H9 (cell line): ENCODE results near the gene CARD11. TPM values are rescaled to one million over a fixed set of nuclear protein-coding genes. Genes with fewer than 3 reads are reported as not detected.

Experiments used
- DNase-seq: peaks from one replicate; pipeline ENCODE4 v3.0.0-alpha.2; 2017
- H2AFZ ChIP-seq: one replicate; pipeline ENCODE4 v1.6.1; 2013; ENCODE audit warnings: mild to moderate bottlenecking, low read length, control low read depth, moderate library complexity
- H2AK5ac ChIP-seq: 2 replicates; pipeline ENCODE4 v1.6.1; 2013; ENCODE audit warnings: low read length, control low read depth, mixed read lengths; ENCODE audit not compliant: insufficient read length
- H2BK120ac ChIP-seq: one replicate; pipeline ENCODE4 v1.6.1; 2013; ENCODE audit warnings: low read depth, mild to moderate bottlenecking, low read length, control low read depth, inconsistent platforms; ENCODE audit not compliant: poor library complexity, severe bottlenecking
- H2BK12ac ChIP-seq: 2 replicates; pipeline ENCODE4 v1.6.1; 2013; ENCODE audit warnings: low read length, control low read depth, mixed read lengths, low read depth; ENCODE audit not compliant: insufficient read length
- H2BK15ac ChIP-seq: 2 replicates; pipeline ENCODE4 v1.6.1; 2013; ENCODE audit warnings: low read depth, low read length, control low read depth
- H2BK20ac ChIP-seq: one replicate; pipeline ENCODE4 v1.6.1; 2013; ENCODE audit warnings: low read depth, mild to moderate bottlenecking, low read length, control low read depth, inconsistent platforms; ENCODE audit not compliant: poor library complexity, severe bottlenecking
- H2BK5ac ChIP-seq: 2 replicates; pipeline ENCODE4 v1.6.1; 2013; ENCODE audit warnings: low read length, control low read depth, mixed read lengths; ENCODE audit not compliant: insufficient read length
- H3K14ac ChIP-seq: 2 replicates; pipeline ENCODE4 v1.6.1; 2013; ENCODE audit warnings: low read length, control low read depth; ENCODE audit not compliant: insufficient read depth
- H3K18ac ChIP-seq: 2 replicates; pipeline ENCODE4 v1.6.1; 2013; ENCODE audit warnings: low read depth, mild to moderate bottlenecking, mixed read lengths, low read length, control low read depth; ENCODE audit not compliant: insufficient read length
- H3K23ac ChIP-seq: 2 replicates; pipeline ENCODE4 v1.6.1; 2013; ENCODE audit warnings: low read length, control low read depth, mixed read lengths, low read depth; ENCODE audit not compliant: insufficient read length
- H3K23me2 ChIP-seq: 2 replicates; pipeline ENCODE4 v1.6.1; 2013; ENCODE audit warnings: low read depth, mild to moderate bottlenecking, mixed read lengths, low read length, control low read depth; ENCODE audit not compliant: insufficient read length, poor library complexity, severe bottlenecking
- H3K27ac ChIP-seq: 2 replicates; pipeline ENCODE4 v1.5.1; 2013; ENCODE audit warnings: low read length, control low read depth, mixed read lengths, low read depth; ENCODE audit not compliant: insufficient read length
- H3K27me3 ChIP-seq: 2 replicates; pipeline ENCODE4 v1.6.1; 2013; ENCODE audit warnings: low read length, control low read depth, inconsistent platforms; ENCODE audit not compliant: insufficient read depth
- H3K4ac ChIP-seq: 2 replicates; pipeline ENCODE4 v1.6.1; 2013; ENCODE audit warnings: low read depth, mild to moderate bottlenecking, control low read depth, inconsistent platforms, low read length, moderate library complexity
- H3K4me1 ChIP-seq: 2 replicates; pipeline ENCODE4 v1.6.1; 2013; ENCODE audit warnings: low read length, control low read depth, inconsistent platforms; ENCODE audit not compliant: insufficient read depth
- H3K4me2 ChIP-seq: 2 replicates; pipeline ENCODE4 v1.6.1; 2013; ENCODE audit warnings: low read length, control low read depth, mixed read lengths; ENCODE audit not compliant: insufficient read length, insufficient read depth
- H3K56ac ChIP-seq: 2 replicates; pipeline ENCODE4 v1.6.1; 2013; ENCODE audit warnings: low read depth, mild to moderate bottlenecking, mixed read lengths, low read length, control low read depth; ENCODE audit not compliant: insufficient read length
- H3K79me1 ChIP-seq: 2 replicates; pipeline ENCODE4 v1.6.1; 2013; ENCODE audit warnings: low read depth, mild to moderate bottlenecking, moderate library complexity, low read length, control low read depth, inconsistent platforms; ENCODE audit not compliant: insufficient read depth, poor library complexity, severe bottlenecking
- H3K79me2 ChIP-seq: 2 replicates; pipeline ENCODE4 v1.6.1; 2013; ENCODE audit warnings: low read length, control low read depth, inconsistent platforms; ENCODE audit not compliant: insufficient read depth
- H3K9ac ChIP-seq: 2 replicates; pipeline ENCODE4 v1.6.1; 2013; ENCODE audit warnings: low read length, control low read depth, mixed read lengths; ENCODE audit not compliant: insufficient read length; ENCODE audit errors: extremely low read depth
- H3K9me3 ChIP-seq: one replicate; pipeline ENCODE4 v1.6.1; 2013; ENCODE audit warnings: low read depth, low read length, inconsistent platforms; ENCODE audit not compliant: control insufficient read depth
- H3T11ph ChIP-seq: one replicate; pipeline ENCODE4 v1.6.1; 2013; ENCODE audit warnings: mild to moderate bottlenecking, low read length, control low read depth, inconsistent platforms
- H4K20me1 ChIP-seq: one replicate; pipeline ENCODE4 v1.6.1; 2013; ENCODE audit not compliant: control insufficient read depth, insufficient read length, insufficient read depth
- H4K5ac ChIP-seq: 2 replicates; pipeline ENCODE4 v1.6.1; 2013; ENCODE audit warnings: low read depth, mild to moderate bottlenecking, mixed read lengths, low read length, control low read depth; ENCODE audit not compliant: insufficient read length
- H4K8ac ChIP-seq: replicated peaks from 2 replicates; pipeline ENCODE4 v1.6.1; 2013; ENCODE audit warnings: low read length, control low read depth, mixed read lengths, low read depth; ENCODE audit not compliant: insufficient read length
- H4K91ac ChIP-seq: 2 replicates; pipeline ENCODE4 v1.6.1; 2013; ENCODE audit warnings: low read depth, mild to moderate bottlenecking, moderate library complexity, mixed read lengths, low read length, control low read depth; ENCODE audit not compliant: insufficient read length
- H3K27ac Mint-ChIP-seq, 3 experiments: 2 replicates in 2 of 3; 3 replicates in 1 of 3; pipeline ENCODE4 v1.8.0; 2020 to 2021; ENCODE audit warnings: mixed read lengths in 3 of 3, mild to moderate bottlenecking in 1 of 3, moderate library complexity in 1 of 3
- H3K27me3 Mint-ChIP-seq: 2 replicates; pipeline ENCODE4 v1.8.0; 2021; ENCODE audit warnings: low read depth, mild to moderate bottlenecking, moderate library complexity, mixed read lengths
- H3K36me3 Mint-ChIP-seq, 3 experiments: 2 replicates in 2 of 3; 3 replicates in 1 of 3; pipeline ENCODE4 v1.8.0; 2020 to 2021; ENCODE audit warnings: low read depth in 3 of 3, mixed read lengths in 3 of 3; ENCODE audit not compliant: insufficient read depth in 1 of 3
- H3K4me1 Mint-ChIP-seq, 2 experiments: 2 replicates each; pipeline ENCODE4 v1.8.0; 2020; ENCODE audit warnings: mixed read lengths in 2 of 2
- H3K4me3 Mint-ChIP-seq, 2 experiments: 2 replicates in 1 of 2; 3 replicates in 1 of 2; pipeline ENCODE4 v1.8.0; 2020 to 2021; ENCODE audit warnings: mild to moderate bottlenecking in 2 of 2, mixed read lengths in 2 of 2, moderate library complexity in 1 of 2
- H3K9me3 Mint-ChIP-seq, 2 experiments: 2 replicates in 1 of 2; 3 replicates in 1 of 2; pipeline ENCODE4 v1.8.0; 2020; ENCODE audit warnings: mild to moderate bottlenecking in 2 of 2, mixed read lengths in 2 of 2, moderate library complexity in 1 of 2
- WGBS: extraction: QIAGEN DNeasy Blood & Tissue Kit; methylation state at CpG from one replicate; pipeline ENCODE4 v1.1.7; 2013; ENCODE audit warnings: missing lambda C conversion rate, low lambda C conversion rate, mixed read lengths; ENCODE audit not compliant: insufficient read length; ENCODE audit errors: extremely low coverage; 5-methylcytosine and 5-hydroxymethylcytosine counted together
- total RNA-seq: library from RNA; stranded (reverse); gene quantifications from 2 replicates; pipeline ENCODE4 v1.2.1, GENCODE V29; 2021
- TF ChIP-seq, protein P1 (sequence below): fragments of 200-600 bp; sonication (generic); conservative IDR thresholded peaks from 3 replicates; pipeline ENCODE4 v1.8.0; 2021; ENCODE audit warnings: antibody characterized with exemption, mild to moderate bottlenecking

Gene CARD11
- total RNA-seq, 1 experiment from 2014 or later = 20.0 TPM

DNA sequence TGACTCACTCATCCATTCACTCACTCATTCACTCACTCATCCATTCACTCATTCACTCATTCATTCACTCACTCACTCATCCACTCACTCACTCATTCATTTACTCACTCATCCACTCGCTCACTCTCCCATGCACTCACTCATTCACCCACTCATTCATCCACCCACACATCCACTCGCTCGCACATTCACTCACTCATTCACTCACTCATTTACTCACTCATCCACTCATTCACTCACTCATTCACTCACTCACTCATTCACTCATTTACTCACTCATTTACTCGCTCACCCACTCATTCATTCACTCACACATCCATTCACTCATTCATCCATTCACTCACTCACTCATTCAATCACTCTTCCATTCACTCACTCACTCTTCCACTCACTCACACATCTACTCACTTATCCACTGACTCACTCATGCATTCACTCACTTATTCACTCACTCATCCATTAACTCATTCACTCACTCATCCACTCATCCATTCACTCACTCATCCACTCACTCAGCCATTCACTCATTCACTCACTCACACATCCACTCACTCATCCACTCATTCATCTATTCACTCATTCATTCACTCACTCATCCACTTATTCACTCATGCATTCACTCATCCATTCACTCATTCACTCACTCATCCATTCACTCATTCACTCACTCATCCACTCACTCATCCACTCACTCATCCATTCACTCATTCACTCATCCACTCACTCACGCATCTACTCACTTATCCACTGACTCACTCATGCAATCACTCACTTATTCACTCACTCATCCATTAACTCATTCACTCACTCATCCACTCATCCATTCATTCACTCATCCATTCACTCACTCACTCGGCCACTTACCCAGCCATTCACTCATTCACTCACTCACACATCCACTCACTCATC, 74.0 kb downstream of the CARD11 start:
- H3K4ac ChIP-seq = no peak overlapping the region
- H3K4me2 ChIP-seq = no peak overlapping the region
- Mint-ChIP-seq H3K27me3 (no peaks in the 10 kb centered on the region; the same call in 1 of the 2 replicates), H3K36me3 (peaks cover 0 to 9% (median 1%) of the 10 kb centered on the region in 3 experiments; a peak in 2 of 7 replicates), H3K27ac (no peak overlapping the region), H3K9me3 (peaks cover 2 to 10% of the 10 kb centered on the region in 2 experiments; a peak in 3 of 5 replicates), H3K4me1 (peaks cover 2% of the 10 kb centered on the region in 2 experiments; a peak in 1 of 4 replicates), H3K4me3 (no peak overlapping the region)
- H3K79me2 ChIP-seq = no peaks in the 10 kb centered on the region
- TF ChIP-seq, protein P1, sequence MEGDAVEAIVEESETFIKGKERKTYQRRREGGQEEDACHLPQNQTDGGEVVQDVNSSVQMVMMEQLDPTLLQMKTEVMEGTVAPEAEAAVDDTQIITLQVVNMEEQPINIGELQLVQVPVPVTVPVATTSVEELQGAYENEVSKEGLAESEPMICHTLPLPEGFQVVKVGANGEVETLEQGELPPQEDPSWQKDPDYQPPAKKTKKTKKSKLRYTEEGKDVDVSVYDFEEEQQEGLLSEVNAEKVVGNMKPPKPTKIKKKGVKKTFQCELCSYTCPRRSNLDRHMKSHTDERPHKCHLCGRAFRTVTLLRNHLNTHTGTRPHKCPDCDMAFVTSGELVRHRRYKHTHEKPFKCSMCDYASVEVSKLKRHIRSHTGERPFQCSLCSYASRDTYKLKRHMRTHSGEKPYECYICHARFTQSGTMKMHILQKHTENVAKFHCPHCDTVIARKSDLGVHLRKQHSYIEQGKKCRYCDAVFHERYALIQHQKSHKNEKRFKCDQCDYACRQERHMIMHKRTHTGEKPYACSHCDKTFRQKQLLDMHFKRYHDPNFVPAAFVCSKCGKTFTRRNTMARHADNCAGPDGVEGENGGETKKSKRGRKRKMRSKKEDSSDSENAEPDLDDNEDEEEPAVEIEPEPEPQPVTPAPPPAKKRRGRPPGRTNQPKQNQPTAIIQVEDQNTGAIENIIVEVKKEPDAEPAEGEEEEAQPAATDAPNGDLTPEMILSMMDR = no peak
- H3K23me2 ChIP-seq = no peaks in the 10 kb centered on the region
- no peak for DNase-seq
- H3K14ac ChIP-seq = no peak overlapping the region
- no peaks in the 10 kb centered on the region for H3K79me1 ChIP-seq
- no peak overlapping the region for H2AFZ ChIP-seq
- H2BK12ac ChIP-seq = no peak overlapping the region
- H3K27ac ChIP-seq = no peak overlapping the region
- H3K4me1 ChIP-seq = no peaks in the 10 kb centered on the region
- H2BK5ac ChIP-seq = no peak overlapping the region
- no peaks in the 10 kb centered on the region for H3K27me3 ChIP-seq
- no peak overlapping the region for H3T11ph ChIP-seq
- no peak overlapping the region for H4K5ac ChIP-seq
- no peak overlapping the region for H2BK20ac ChIP-seq
- no peak overlapping the region for H3K9ac ChIP-seq
- H3K56ac ChIP-seq = no peak overlapping the region
- H2BK120ac ChIP-seq = no peak overlapping the region
- no peak overlapping the region for H3K23ac ChIP-seq
- H2BK15ac ChIP-seq = no peak overlapping the region
- no peak overlapping the region for H4K8ac ChIP-seq
- no peak overlapping the region for H3K18ac ChIP-seq
- H2AK5ac ChIP-seq = no peak overlapping the region
- 100% methylated on average over 3 of the region's 6 CpGs for WGBS
- H3K9me3 ChIP-seq = no peaks in the 10 kb centered on the region
- no peaks in the 10 kb centered on the region for H4K20me1 ChIP-seq
- no peak overlapping the region for H4K91ac ChIP-seq
